Panc1 (cell line): ENCODE measurements around the gene CXorf49B.
"Not testable (repeated sequence)": the region's sequence is repeated elsewhere in the genome, so short reads cannot be mapped to it uniquely, and the experiment has no call there.

Source experiments
- TCF7L2 ChIP-seq: IDR thresholded peaks from 2 replicates; pipeline ENCODE4 v1.6.1; 2011; ENCODE audit warnings: mild to moderate bottlenecking, low read depth, low read length, inconsistent platforms
- TF ChIP-seq, protein P1 (sequence below): fragments of 450-650 bp; IDR thresholded peaks from 2 replicates; pipeline ENCODE4 v1.5.1; 2017; ENCODE audit warnings: mild to moderate bottlenecking

DNA sequence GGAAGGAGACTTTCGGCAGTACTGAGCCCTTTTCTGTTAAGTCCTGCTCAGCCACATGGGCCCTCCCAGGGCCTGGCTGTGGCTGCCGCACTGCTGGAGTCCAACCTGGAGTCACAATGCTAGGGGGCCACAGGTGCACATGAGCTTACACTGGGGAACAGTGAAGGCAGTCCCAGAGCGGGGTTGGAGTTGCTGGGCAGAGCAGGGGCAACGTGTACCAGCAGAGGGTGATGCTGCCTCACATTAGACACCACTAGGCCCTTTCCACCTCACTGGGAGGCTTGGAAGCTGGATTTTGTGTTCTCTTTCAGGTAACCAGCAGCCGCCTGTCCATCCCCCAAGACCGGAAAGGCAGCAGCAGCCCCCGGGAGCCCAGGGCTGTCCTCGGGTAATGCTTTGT, 2.5 kb downstream of the CXorf49B start:
- TF ChIP-seq, protein P1, sequence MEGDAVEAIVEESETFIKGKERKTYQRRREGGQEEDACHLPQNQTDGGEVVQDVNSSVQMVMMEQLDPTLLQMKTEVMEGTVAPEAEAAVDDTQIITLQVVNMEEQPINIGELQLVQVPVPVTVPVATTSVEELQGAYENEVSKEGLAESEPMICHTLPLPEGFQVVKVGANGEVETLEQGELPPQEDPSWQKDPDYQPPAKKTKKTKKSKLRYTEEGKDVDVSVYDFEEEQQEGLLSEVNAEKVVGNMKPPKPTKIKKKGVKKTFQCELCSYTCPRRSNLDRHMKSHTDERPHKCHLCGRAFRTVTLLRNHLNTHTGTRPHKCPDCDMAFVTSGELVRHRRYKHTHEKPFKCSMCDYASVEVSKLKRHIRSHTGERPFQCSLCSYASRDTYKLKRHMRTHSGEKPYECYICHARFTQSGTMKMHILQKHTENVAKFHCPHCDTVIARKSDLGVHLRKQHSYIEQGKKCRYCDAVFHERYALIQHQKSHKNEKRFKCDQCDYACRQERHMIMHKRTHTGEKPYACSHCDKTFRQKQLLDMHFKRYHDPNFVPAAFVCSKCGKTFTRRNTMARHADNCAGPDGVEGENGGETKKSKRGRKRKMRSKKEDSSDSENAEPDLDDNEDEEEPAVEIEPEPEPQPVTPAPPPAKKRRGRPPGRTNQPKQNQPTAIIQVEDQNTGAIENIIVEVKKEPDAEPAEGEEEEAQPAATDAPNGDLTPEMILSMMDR = not testable (repeated sequence)
- TF ChIP-seq TCF7L2 = not testable (repeated sequence)
